ENCODE data around the gene SLC44A2. TPM values are rescaled to one million over a fixed set of nuclear protein-coding genes. Genes with fewer than 3 reads are reported as not detected.

Gene SLC44A2
- total RNA-seq, 2 experiments from 2014 or later, result 151 to 168 TPM

DNA sequence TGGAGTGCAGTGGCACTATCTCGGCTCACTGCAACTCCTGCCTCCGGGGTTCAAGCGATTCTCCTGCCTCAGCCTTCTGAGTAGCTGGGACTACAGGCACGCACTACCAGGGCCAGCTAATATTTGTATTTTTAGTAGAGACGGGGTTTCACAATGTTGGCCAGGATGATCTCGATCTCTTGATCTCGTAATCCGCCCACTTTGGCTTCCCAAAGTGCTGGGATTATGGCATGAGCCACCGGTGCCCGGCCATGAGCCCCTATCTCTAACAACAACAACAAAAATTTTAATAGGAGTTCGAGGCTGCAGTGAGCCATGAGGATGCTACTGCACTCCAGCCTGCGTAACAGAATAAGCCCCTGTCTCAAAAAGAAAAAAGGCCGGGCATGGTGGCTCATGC is 43.3 kb upstream of the SLC44A2 start:
- H3K4me3 Mint-ChIP-seq, result no peak overlapping the region
- no peak overlapping the region for H3K27ac Mint-ChIP-seq
- no peaks in the 10 kb centered on the region for H3K36me3 Mint-ChIP-seq (ENCODE audit: low read depth)
- no peak for DNase-seq
- no peaks in the 10 kb centered on the region for H3K27me3 ChIP-seq (ENCODE audit: control insufficient read depth in 1 of 2, insufficient read depth in 2 of 2, low read length in 2 of 2)
- no peaks in the 10 kb centered on the region for H3K27me3 Mint-ChIP-seq
- peaks cover 18% of the 10 kb centered on the region for H3K4me1 ChIP-seq (ENCODE audit: insufficient read depth, low read length)
- H3K4me1 Mint-ChIP-seq (ENCODE audit: low read depth), result peaks cover 25% of the 10 kb centered on the region
- H3K9me3 Mint-ChIP-seq, result no peaks in the 10 kb centered on the region
- no peak overlapping the region for H3K4me3 ChIP-seq (ENCODE audit: low read length)
- ATAC-seq (ENCODE audit: poor library complexity), result no peak
- POLR2A ChIA-PET, result interaction anchor here (0.9 to 3.0 kb wide), 5 partner anchors 11 to 62 kb away, joined by 3 to 36 read pairs (median 11); no protein-coding TSS in a partner anchor
- H3K9me3 ChIP-seq (ENCODE audit: control insufficient read depth in 1 of 2, insufficient read depth in 1 of 2, low read length in 2 of 2), result no peaks in the 10 kb centered on the region
- TF ChIP-seq, protein P1, sequence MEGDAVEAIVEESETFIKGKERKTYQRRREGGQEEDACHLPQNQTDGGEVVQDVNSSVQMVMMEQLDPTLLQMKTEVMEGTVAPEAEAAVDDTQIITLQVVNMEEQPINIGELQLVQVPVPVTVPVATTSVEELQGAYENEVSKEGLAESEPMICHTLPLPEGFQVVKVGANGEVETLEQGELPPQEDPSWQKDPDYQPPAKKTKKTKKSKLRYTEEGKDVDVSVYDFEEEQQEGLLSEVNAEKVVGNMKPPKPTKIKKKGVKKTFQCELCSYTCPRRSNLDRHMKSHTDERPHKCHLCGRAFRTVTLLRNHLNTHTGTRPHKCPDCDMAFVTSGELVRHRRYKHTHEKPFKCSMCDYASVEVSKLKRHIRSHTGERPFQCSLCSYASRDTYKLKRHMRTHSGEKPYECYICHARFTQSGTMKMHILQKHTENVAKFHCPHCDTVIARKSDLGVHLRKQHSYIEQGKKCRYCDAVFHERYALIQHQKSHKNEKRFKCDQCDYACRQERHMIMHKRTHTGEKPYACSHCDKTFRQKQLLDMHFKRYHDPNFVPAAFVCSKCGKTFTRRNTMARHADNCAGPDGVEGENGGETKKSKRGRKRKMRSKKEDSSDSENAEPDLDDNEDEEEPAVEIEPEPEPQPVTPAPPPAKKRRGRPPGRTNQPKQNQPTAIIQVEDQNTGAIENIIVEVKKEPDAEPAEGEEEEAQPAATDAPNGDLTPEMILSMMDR (IDR thresholded peaks at IDR 0.05), result no peak
- H3K27ac ChIP-seq (ENCODE audit: low read depth in 1 of 2, low read length in 2 of 2), result no peak overlapping the region
- CTCF ChIA-PET, result interaction anchor here (1.1 to 4.1 kb wide), 8 partner anchors 9 to 119 kb away, joined by 3 to 132 read pairs (median 10); partner anchors contain the start of gene QTRT1
- no peaks in the 10 kb centered on the region for H3K36me3 ChIP-seq (ENCODE audit: insufficient read depth, low read length)
- intact Hi-C loops (cut with DNase I, micrococcal nuclease), result no loop called here

DNA sequence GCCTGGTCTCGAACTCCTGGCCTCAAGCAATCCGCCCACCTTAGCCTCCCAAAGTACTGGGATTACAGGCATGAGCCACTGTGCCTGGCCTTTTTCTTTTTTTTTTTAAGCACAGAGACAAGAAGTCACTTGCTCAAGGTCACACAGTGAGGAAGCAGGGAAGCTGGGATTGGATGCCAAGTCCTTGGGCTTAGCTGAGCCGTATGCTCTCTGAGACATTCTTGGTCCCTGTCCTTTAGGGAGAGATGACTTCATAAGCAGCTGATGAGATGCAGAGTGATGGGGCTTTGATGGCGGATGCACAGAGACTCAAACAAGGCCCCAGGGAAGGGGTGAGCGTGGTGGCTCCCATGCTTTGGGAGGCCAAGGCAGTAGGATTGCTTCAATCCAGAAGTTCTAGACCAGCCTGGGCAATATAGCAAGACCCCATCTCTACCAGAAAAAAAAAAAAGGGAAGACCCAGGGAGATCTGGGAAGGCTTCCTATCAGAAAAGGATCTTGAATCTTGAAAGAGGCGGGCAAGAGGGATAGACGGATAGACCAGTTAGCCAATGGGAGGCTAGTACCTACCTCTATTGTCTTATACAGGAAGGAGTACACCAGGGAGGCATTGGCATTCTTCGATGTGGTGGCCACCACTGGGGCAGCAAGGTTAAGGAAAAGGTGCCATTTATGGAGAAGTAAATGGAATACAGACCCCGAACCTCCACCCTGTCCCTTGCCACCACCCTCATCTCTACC is 42.1 kb upstream of the SLC44A2 start:
- H3K4me1 ChIP-seq (ENCODE audit: insufficient read depth, low read length), result peaks cover 18% of the 10 kb centered on the region
- Mint-ChIP-seq H3K36me3 (ENCODE audit: low read depth) (no peaks in the 10 kb centered on the region), H3K27me3 (no peaks in the 10 kb centered on the region), H3K27ac (peak overlapping the region; percentile 36), H3K4me3 (no peak overlapping the region), H3K9me3 (no peaks in the 10 kb centered on the region), H3K4me1 (ENCODE audit: low read depth) (peaks cover 32% of the 10 kb centered on the region)
- intact Hi-C loops (cut with DNase I, micrococcal nuclease), result no loop called here
- no peaks in the 10 kb centered on the region for H3K27me3 ChIP-seq (ENCODE audit: control insufficient read depth in 1 of 2, insufficient read depth in 2 of 2, low read length in 2 of 2)
- no peaks in the 10 kb centered on the region for H3K36me3 ChIP-seq (ENCODE audit: insufficient read depth, low read length)
- TF ChIP-seq, protein P1 (IDR thresholded peaks at IDR 0.05), result no peak
- H3K27ac ChIP-seq (ENCODE audit: low read depth in 1 of 2, low read length in 2 of 2), result no peak overlapping the region
- H3K4me3 ChIP-seq (ENCODE audit: low read length), result no peak overlapping the region
- H3K9me3 ChIP-seq (ENCODE audit: control insufficient read depth in 1 of 2, insufficient read depth in 1 of 2, low read length in 2 of 2), result no peaks in the 10 kb centered on the region
- ChIA-PET CTCF (interaction anchor here (2.9 to 4.1 kb wide), 2 partner anchors 20 to 63 kb away, joined by 24 to 132 read pairs; no protein-coding TSS in a partner anchor), POLR2A (interaction anchor here (0.6 to 3.0 kb wide), 3 partner anchors 61 to 70 kb away, joined by 3 to 36 read pairs (median 4); no protein-coding TSS in a partner anchor)
- ATAC-seq (ENCODE audit: poor library complexity) (no peak), DNase-seq (no peak)

DNA sequence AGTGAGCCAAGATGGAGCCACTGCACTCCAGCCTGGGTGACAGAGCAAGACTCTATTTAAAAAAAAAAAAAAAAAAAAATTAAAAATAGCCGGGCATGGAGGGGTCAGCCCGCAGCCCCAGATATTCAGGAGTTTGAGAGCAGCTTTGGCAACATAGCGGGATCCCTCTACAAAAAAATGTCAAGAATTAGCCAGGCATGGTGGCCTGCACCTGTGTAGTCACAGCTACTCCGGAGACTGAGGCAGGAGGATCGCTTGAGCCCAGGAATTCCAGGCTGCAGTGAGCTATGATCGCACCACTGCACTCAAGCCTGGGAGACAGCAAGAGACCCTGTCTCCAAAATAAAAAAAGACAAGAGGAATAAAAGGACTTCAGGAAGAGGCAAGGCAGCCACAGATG is 39.0 kb upstream of the SLC44A2 start:
- TF ChIP-seq, protein P1 (IDR thresholded peaks at IDR 0.05), result no peak
- Histone ChIP-seq H3K27me3 (ENCODE audit: control insufficient read depth in 1 of 2, insufficient read depth in 2 of 2, low read length in 2 of 2) (no peaks in the 10 kb centered on the region), H3K27ac (ENCODE audit: low read depth in 1 of 2, low read length in 2 of 2) (no peak overlapping the region), H3K4me3 (ENCODE audit: low read length) (no peak overlapping the region), H3K36me3 (ENCODE audit: insufficient read depth, low read length) (no peaks in the 10 kb centered on the region), H3K9me3 (ENCODE audit: control insufficient read depth in 1 of 2, insufficient read depth in 1 of 2, low read length in 2 of 2) (no peaks in the 10 kb centered on the region), H3K4me1 (ENCODE audit: insufficient read depth, low read length) (peaks cover 11% of the 10 kb centered on the region)
- Mint-ChIP-seq H3K4me1 (ENCODE audit: low read depth) (peaks cover 25% of the 10 kb centered on the region), H3K4me3 (no peak overlapping the region), H3K9me3 (no peaks in the 10 kb centered on the region), H3K27me3 (no peaks in the 10 kb centered on the region), H3K27ac (no peak overlapping the region), H3K36me3 (ENCODE audit: low read depth) (no peaks in the 10 kb centered on the region)
- POLR2A ChIA-PET, result interaction anchor here (0.6 to 2.9 kb wide), 4 partner anchors 17 to 133 kb away, joined by 3 to 27 read pairs (median 10); no protein-coding TSS in a partner anchor
- DNase-seq, result no peak
- no peak for ATAC-seq (ENCODE audit: poor library complexity)
- intact Hi-C loops (cut with DNase I, micrococcal nuclease), result no loop called here
- CTCF ChIA-PET, result interaction anchor here (1.3 kb wide), 1 partner anchor 59 kb away, joined by 5 read pairs; no protein-coding TSS in a partner anchor

Data from CD4-positive, alpha-beta T cell (primary cell).